HUES64 (cell line): ENCODE measurements around the gene HSPBP1. TPM values are rescaled to one million over a fixed set of nuclear protein-coding genes. Genes with fewer than 3 reads are reported as not detected.
A peak's percentile ranks its signal among the peaks of the same experiment; 100 is the strongest.
"Not testable (repeated sequence)": the region's sequence is repeated elsewhere in the genome, so short reads cannot be mapped to it uniquely, and the experiment has no call there.

Experiments used
- H3K27ac ChIP-seq: 2 replicates; pipeline ENCODE4 v1.7.0; 2013; ENCODE audit warnings: low read depth, low read length, inconsistent platforms
- H3K27me3 ChIP-seq: 2 replicates; pipeline ENCODE4 v1.6.1; 2013; ENCODE audit warnings: mild to moderate bottlenecking, low read length; ENCODE audit not compliant: insufficient read depth
- H3K36me3 ChIP-seq: 2 replicates; pipeline ENCODE4 v1.6.1; 2013; ENCODE audit warnings: mild to moderate bottlenecking, low read length; ENCODE audit not compliant: insufficient read depth
- H3K4me1 ChIP-seq: 2 replicates; pipeline ENCODE4 v1.6.1; 2013; ENCODE audit warnings: mild to moderate bottlenecking, low read length, moderate library complexity; ENCODE audit not compliant: insufficient read depth
- H3K4me3 ChIP-seq: 2 replicates; pipeline ENCODE4 v1.5.1; 2013; ENCODE audit warnings: mild to moderate bottlenecking, low read length, moderate library complexity
- H3K9ac ChIP-seq: 2 replicates; pipeline ENCODE4 v1.6.1; 2013; ENCODE audit warnings: mild to moderate bottlenecking, low read depth, low read length
- H3K9me3 ChIP-seq: 2 replicates; pipeline ENCODE4 v1.6.1; 2013; ENCODE audit warnings: low read depth, low read length; ENCODE audit not compliant: insufficient read depth
- WGBS: fragments of 150-250, 120-280 bp; methylation state at CpG from one replicate; pipeline ENCODE4 v1.1.7; 2013; ENCODE audit warnings: missing lambda C conversion rate; 5-methylcytosine and 5-hydroxymethylcytosine counted together
- polyA plus RNA-seq, 2 experiments: library from polyadenylated mRNA; stranded (reverse); fragments of 50-300 nt; gene quantifications; one replicate each; pipeline ENCODE4 v1.2.3, GENCODE V29; 2013

Gene HSPBP1
- polyA plus RNA-seq (2013, experiment 1 of 2): 52.6 TPM
- 53.6 TPM for polyA plus RNA-seq (2013, experiment 2 of 2)

- H3K36me3 ChIP-seq: peaks cover 15% of the 10 kb centered on the region
- peak within 1 kb of the TSS; percentile 87 for H3K27ac ChIP-seq
- 2% methylated on average over 52 of the region's 52 CpGs for WGBS
- peak within 1 kb of the TSS; percentile 88 for H3K9ac ChIP-seq
- H3K4me3 ChIP-seq: peak within 1 kb of the TSS; percentile 97
- no peaks in the 10 kb centered on the region for H3K27me3 ChIP-seq
- H3K4me1 ChIP-seq: peaks cover 3% of the 10 kb centered on the region; the same call in 1 of the 2 replicates
- H3K9me3 ChIP-seq: no peaks in the 10 kb centered on the region
These were observed at the start of gene HSPBP1 for GRCh38 chr19:55279770-55280643. TSS of gene HSPBP1 (minus strand) at chr19:55280110. CDS start at chr19:55279608, 502 bp downstream.

GRCh38 chr19:55328774-55329318 is 48.9 kb upstream of the HSPBP1 start:
- not testable (repeated sequence) for H3K36me3 ChIP-seq, H3K27me3 ChIP-seq, H3K4me1 ChIP-seq, H3K9me3 ChIP-seq, H3K27ac ChIP-seq, H3K4me3 ChIP-seq, H3K9ac ChIP-seq
- WGBS: 94% methylated on average over 4 of the region's 4 CpGs

GRCh38 chr19:55325172-55325571 is 45.3 kb upstream of the HSPBP1 start, which contains the start of gene TMEM150B:
TSS of gene TMEM150B (minus strand) at chr19:55325341. CDS start at chr19:55321036, 4,305 bp downstream.
- H3K4me3 ChIP-seq: no peak within 1 kb of the TSS
- H3K4me1 ChIP-seq: peaks cover 7% of the 10 kb centered on the region
- H3K9me3 ChIP-seq: no peaks in the 10 kb centered on the region
- H3K9ac ChIP-seq: no peak within 1 kb of the TSS
- H3K27me3 ChIP-seq: no peaks in the 10 kb centered on the region
- 94% methylated on average over 13 of the region's 14 CpGs for WGBS
- H3K36me3 ChIP-seq: no peaks in the 10 kb centered on the region
- no peak within 1 kb of the TSS; the same call in 1 of the 2 replicates for H3K27ac ChIP-seq

- Histone ChIP-seq H3K4me1 (peaks cover 7% of the 10 kb centered on the region), H3K9me3 (no peaks in the 10 kb centered on the region), H3K9ac (no peak overlapping the region), H3K36me3 (no peaks in the 10 kb centered on the region), H3K4me3 (no peak overlapping the region), H3K27me3 (no peaks in the 10 kb centered on the region), H3K27ac (no peak overlapping the region)
- 94% methylated on average over 6 of the region's 6 CpGs for WGBS
These were observed 44.8 kb upstream of the HSPBP1 start for GRCh38 chr19:55324662-55325061.

- Histone ChIP-seq H3K27ac (no peak overlapping the region), H3K27me3 (no peaks in the 10 kb centered on the region), H3K9ac (no peak overlapping the region), H3K9me3 (no peaks in the 10 kb centered on the region), H3K4me1 (peaks cover 7% of the 10 kb centered on the region), H3K4me3 (no peak overlapping the region), H3K36me3 (no peaks in the 10 kb centered on the region)
- 78% methylated on average over 12 of the region's 12 CpGs for whole genome bisulfite sequencing
These were observed 42.4 kb upstream of the HSPBP1 start for GRCh38 chr19:55322204-55322885.

- H3K36me3 ChIP-seq: no peaks in the 10 kb centered on the region
- H3K4me1 ChIP-seq: peaks cover 7% of the 10 kb centered on the region
- H3K9me3 ChIP-seq: no peaks in the 10 kb centered on the region
- no peaks in the 10 kb centered on the region for H3K27me3 ChIP-seq
- WGBS: 86% methylated on average over 8 of the region's 9 CpGs
- no peak overlapping the region for H3K4me3 ChIP-seq
- no peak overlapping the region for H3K9ac ChIP-seq
- H3K27ac ChIP-seq: no peak overlapping the region
These were observed 41.7 kb upstream of the HSPBP1 start for GRCh38 chr19:55321466-55322137.

GRCh38 chr19:55320844-55321419 is 41.0 kb upstream of the HSPBP1 start:
- no peaks in the 10 kb centered on the region for H3K9me3 ChIP-seq
- no peak overlapping the region for H3K27ac ChIP-seq
- no peaks in the 10 kb centered on the region for H3K27me3 ChIP-seq
- H3K4me1 ChIP-seq: peaks cover 7% of the 10 kb centered on the region
- WGBS: 92% methylated on average over 8 of the region's 8 CpGs
- H3K9ac ChIP-seq: no peak overlapping the region
- no peaks in the 10 kb centered on the region for H3K36me3 ChIP-seq
- H3K4me3 ChIP-seq: no peak overlapping the region

GRCh38 chr19:55319785-55320184 is 39.9 kb upstream of the HSPBP1 start:
- Histone ChIP-seq H3K27ac (no peak overlapping the region), H3K9me3 (no peaks in the 10 kb centered on the region), H3K4me1 (peaks cover 7% of the 10 kb centered on the region), H3K9ac (peak overlapping the region; percentile 50), H3K27me3 (no peaks in the 10 kb centered on the region), H3K36me3 (no peaks in the 10 kb centered on the region), H3K4me3 (peak overlapping the region; percentile 56)
- 15% methylated on average over 21 of the region's 21 CpGs for WGBS

- H3K36me3 ChIP-seq: no peaks in the 10 kb centered on the region
- H3K27ac ChIP-seq: no peak overlapping the region
- 88% methylated on average over 8 of the region's 8 CpGs for WGBS
- no peaks in the 10 kb centered on the region for H3K9me3 ChIP-seq
- H3K27me3 ChIP-seq: no peaks in the 10 kb centered on the region
- no peak overlapping the region for H3K9ac ChIP-seq
- H3K4me1 ChIP-seq: peaks cover 4% of the 10 kb centered on the region; the same call in 1 of the 2 replicates
- H3K4me3 ChIP-seq: no peak overlapping the region
These were observed 36.7 kb upstream of the HSPBP1 start for GRCh38 chr19:55316646-55317045.

- 94% methylated on average over 13 of the region's 13 CpGs for WGBS
These were observed 36.1 kb upstream of the HSPBP1 start for GRCh38 chr19:55315956-55316525.

More at GRCh38 chr19:55315956-55316525, 36.1 kb upstream of the HSPBP1 start:
- peaks cover 4% of the 10 kb centered on the region; the same call in 1 of the 2 replicates for H3K4me1 ChIP-seq
- no peaks in the 10 kb centered on the region for H3K9me3 ChIP-seq
- H3K36me3 ChIP-seq: no peaks in the 10 kb centered on the region
- H3K4me3 ChIP-seq: no peak overlapping the region
- H3K27me3 ChIP-seq: no peaks in the 10 kb centered on the region
- no peak overlapping the region for H3K27ac ChIP-seq
- no peak overlapping the region for H3K9ac ChIP-seq
